ENCODE data around the gene MIPEP.

The MIPEP gene

DNA sequence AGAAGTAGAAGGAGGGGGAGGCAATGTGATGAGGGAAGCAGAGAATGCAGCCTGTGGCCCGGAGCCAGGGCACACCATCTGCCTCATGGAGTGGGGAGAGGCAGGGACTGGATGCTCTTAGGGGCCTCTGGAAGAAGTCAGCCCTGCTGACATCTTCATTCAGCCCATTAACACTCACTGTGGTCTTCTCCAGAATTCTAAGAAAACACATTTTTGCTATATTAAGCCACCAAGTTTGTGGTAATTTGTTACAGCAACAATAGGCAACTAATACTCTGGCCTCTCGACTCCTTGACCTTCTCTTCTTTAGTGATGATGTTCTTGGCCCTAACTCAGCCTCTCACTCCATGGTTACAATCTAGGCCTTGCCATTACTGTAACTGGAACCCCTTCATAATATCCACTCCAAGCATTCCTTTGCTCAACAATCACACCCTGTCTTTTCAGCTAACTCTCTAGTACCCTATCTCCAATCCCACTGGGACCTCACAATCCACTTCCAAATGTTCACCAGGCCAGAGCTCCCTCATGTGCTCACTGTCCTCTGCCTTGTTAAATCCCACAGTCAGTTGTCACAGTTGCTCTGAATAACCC is 98.5 kb downstream of the MIPEP start:
- no peak for DNase-seq (ENCODE audit: low read depth, low spot score)
- H3K4me3 ChIP-seq (ENCODE audit: low read length): no peak overlapping the region

GRCh38 chr13:23789576-23790346 is 99.4 kb downstream of the MIPEP start:
- DNase-seq (ENCODE audit: low read depth, low spot score): no peak
- H3K4me3 ChIP-seq (ENCODE audit: low read length): no peak overlapping the region

GRCh38 chr13:23788459-23788858 is 100.7 kb downstream of the MIPEP start:
- no peak overlapping the region for H3K4me3 ChIP-seq (ENCODE audit: low read length)

DNA sequence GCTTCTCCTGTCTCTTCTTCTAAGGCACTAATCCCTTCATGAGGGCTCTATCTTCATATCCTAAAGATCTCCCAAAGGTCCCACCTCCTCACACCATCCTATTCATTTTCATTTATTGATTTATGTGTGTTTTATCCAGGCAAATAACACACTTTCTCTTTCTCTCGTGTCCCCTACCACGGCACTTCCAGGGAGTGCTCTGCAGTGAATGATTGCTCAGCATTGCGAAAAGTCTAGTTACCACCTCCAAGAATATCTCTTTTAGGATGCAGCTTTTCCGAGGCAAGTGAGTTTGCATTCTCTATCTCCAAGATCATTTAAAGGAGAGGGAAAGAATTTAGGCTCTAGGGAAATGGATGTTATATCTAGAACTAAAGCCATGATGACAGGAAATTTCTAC is 101.7 kb downstream of the MIPEP start:
- H3K4me3 ChIP-seq (ENCODE audit: low read length): no peak overlapping the region
- DNase-seq (ENCODE audit: low read depth, low spot score): no peak

More at GRCh38 chr13:23788459-23788858, 100.7 kb downstream of the MIPEP start:
- no peak for DNase-seq (ENCODE audit: low read depth, low spot score)

DNA sequence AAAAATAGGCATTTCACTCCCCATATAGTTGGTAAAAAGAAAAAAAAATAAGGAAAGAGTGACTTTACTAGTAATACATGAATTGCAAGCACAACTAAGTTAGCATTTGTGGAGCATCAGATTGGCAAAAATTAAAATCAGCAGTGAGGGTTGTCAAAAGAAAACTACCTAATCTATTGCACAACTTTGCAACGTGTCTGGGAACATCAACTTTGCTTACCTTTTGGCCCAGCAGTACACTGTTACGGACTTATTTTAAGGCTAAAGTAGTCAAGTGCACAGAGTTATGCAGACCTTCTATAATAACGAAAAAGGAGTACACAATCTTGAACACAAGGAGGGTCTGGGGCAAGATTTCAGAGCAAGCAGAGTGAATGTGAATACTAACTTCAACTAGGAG is 102.6 kb downstream of the MIPEP start:
- DNase-seq (ENCODE audit: low read depth, low spot score): no peak
- H3K4me3 ChIP-seq (ENCODE audit: low read length): no peak overlapping the region

DNA sequence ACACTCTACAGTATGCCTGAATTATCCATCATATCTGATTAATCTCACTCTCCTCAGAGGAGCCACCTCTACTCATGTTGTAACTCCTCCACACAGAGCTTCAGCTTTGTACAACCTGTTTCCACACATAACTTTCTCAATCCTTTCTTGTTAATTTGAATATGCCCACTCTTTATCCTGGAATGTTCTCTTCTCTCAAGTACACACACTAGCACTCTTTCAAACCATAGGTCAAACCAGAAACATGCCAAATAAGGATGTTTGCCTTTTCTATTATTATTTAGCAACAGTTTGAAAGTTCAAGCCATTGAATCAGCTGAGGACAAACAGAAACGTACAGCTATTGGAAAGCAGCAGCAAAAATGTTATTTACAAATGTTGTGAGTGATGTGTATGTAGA is 110.3 kb downstream of the MIPEP start:
- DNase-seq (ENCODE audit: low read depth, low spot score): no peak
- H3K4me3 ChIP-seq (ENCODE audit: low read length): no peak overlapping the region

DNA sequence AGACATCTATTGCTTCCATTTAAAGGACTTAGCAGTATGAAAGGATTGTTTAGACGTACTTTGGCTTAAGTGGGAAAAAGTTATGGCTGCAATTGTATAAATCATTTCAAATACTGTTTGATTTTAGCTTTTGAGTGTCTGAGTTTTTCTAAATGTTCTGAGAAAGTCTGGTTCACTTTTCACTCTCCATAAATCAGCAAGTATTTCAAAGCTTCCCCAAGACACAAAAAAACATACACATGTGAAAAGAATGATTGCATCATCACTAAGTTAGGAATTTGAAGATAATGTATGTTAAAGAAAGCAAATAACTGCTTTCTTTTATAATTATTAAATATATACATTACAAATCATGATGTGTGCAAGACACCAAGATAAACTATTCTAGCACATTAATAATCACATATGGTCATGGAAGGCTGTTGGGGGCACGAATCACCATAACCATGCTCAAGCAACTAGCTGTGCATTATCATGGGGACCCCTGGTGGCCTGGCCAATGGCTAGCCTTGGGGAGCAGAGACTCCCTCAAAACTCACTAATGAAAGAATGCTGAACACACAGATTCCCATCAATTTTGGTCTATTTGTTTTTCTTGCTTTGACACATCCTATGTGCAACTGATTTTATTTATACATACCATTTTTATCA is 111.1 kb downstream of the MIPEP start:
- DNase-seq (ENCODE audit: low read depth, low spot score): no peak
- H3K4me3 ChIP-seq (ENCODE audit: low read length): no peak overlapping the region

GRCh38 chr13:23777575-23777870 is 111.7 kb downstream of the MIPEP start:
- no peak for DNase-seq (ENCODE audit: low read depth, low spot score)
- H3K4me3 ChIP-seq (ENCODE audit: low read length): no peak overlapping the region

- DNase-seq (ENCODE audit: low read depth, low spot score): no peak
- no peak overlapping the region for H3K4me3 ChIP-seq (ENCODE audit: low read length)
Observed at GRCh38 chr13:23776698-23777574, 112.3 kb downstream of the MIPEP start.

DNA sequence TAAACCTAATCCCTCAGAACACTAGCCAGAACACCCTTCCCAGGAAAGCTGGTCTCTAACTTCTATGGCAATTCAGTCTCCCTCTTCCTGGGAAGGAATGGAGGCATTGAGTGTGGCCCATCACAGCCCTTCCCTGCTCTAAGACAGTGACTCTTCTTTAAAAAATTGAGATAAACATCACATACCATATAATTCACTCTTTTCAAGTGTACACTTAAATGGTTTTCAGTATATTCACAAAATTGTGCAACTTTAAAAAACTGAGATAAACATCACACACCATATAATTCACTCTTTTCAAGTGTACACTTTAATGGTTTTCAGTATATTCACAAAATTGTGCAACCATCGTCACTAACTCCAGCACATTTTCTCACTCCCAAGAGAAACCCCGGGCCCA is 116.5 kb downstream of the MIPEP start:
- no peak overlapping the region for H3K4me3 ChIP-seq (ENCODE audit: low read length)
- DNase-seq (ENCODE audit: low read depth, low spot score): no peak

DNA sequence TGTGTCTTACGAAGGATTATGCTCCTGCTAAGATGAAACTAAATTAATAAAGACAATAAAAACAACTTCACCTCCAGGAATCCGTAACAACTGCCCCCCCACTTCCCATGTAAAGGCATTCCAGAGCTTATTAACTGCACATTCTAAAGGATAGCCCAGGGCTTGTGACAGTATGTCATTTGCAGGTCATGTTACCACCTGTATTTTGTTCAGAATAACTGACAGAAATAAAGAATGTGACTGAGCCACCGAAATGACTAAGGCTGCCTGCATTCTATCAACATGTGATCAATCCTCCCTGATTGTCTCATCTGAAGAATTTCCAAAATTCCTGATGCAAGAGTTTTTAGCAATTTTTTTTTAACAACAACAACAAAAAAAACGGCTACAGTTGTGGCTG is 117.2 kb downstream of the MIPEP start:
- no peak overlapping the region for H3K4me3 ChIP-seq (ENCODE audit: low read length)
- DNase-seq (ENCODE audit: low read depth, low spot score): no peak

- no peak for DNase-seq (ENCODE audit: low read depth, low spot score)
- H3K4me3 ChIP-seq (ENCODE audit: low read length): no peak overlapping the region
Observed at GRCh38 chr13:23771552-23771951, 117.6 kb downstream of the MIPEP start.

DNA sequence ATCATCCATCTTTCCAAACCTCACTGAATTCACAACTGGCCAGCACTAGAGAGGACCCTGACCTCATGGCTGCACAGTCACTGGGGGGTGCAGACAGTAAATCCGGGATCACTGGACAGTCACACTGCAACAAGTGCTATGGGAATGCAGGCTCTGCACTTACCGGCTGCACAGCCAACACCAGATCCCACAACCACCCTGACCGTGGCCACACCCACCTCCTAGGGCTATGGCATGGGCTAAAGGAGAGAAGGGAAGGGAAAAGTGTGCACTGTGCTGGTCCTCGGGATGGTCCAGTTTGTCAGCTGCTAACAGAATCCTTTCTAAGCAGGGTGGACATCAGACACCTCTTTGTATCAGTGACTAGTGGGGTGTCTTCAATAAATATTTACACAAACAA is 118.2 kb downstream of the MIPEP start:
- no peak overlapping the region for H3K4me3 ChIP-seq (ENCODE audit: low read length)
- DNase-seq (ENCODE audit: low read depth, low spot score): no peak

DNA sequence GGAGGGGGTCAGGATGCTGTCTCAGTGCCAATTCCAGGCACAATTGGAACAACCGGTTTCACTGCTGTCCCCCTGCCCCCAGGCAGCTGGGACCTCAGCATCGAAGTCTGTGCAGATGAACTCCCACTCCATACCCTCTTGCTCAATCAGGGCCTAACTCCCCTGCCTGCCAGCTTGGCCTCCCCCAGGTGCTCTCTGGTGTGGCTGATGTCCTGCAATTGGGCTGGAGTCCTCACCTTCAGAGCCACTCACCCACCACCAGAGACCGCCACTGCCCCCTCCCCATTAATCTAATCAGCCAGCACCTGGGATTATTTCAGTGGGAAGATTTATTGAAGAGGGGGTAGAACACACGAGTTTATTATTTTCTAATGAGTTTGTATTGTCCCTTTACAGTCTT is 118.8 kb downstream of the MIPEP start:
- no peak for DNase-seq (ENCODE audit: low read depth, low spot score)
- H3K4me3 ChIP-seq (ENCODE audit: low read length): no peak overlapping the region

DNA sequence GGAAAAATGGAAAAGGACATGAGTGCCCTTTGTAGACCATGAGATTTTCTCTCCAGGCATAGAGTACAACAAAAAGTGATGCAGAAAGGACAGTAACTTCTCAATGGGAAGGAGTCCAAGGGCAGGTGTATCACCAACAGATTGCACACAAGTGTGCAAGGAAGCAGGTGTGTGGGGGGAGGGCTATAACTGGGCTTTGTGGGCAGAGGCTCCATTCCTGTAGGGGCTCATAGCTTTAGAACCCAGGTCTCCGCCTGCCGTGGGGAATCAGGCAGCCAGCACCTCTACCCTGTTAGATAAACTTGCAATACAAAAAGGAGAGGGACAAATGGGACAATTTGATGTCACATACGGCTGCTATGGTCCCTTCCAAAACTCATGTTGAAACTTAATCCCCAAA is 119.8 kb downstream of the MIPEP start:
- no peak overlapping the region for H3K4me3 ChIP-seq (ENCODE audit: low read length)
- no peak for DNase-seq (ENCODE audit: low read depth, low spot score)

GRCh38 chr13:23767838-23768237 is 121.4 kb downstream of the MIPEP start:
- no peak for DNase-seq (ENCODE audit: low read depth, low spot score)
- H3K4me3 ChIP-seq (ENCODE audit: low read length): no peak overlapping the region

GRCh38 chr13:23766939-23767338 is 122.3 kb downstream of the MIPEP start:
- DNase-seq (ENCODE audit: low read depth, low spot score): no peak
- no peak overlapping the region for H3K4me3 ChIP-seq (ENCODE audit: low read length)

DNA sequence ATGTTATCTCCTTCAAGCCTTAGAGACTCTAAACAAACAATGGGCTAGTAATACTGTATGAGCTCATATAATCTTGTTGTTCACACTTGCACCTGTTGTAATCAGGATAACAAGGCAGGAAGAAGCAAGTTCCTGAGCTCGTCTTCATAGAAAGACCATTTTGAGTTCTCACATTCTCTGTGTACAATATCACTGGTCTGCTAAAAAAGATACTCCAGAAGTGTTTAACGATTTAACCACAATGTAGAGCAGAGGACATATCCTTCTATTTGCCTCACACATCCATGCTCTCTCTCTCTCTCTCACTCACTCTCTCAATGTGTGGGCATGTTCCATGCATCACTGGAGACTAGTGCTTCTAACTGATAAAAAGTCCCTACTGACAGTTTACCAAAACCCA is 122.9 kb downstream of the MIPEP start:
- no peak overlapping the region for H3K4me3 ChIP-seq (ENCODE audit: low read length)
- DNase-seq (ENCODE audit: low read depth, low spot score): no peak

DNA sequence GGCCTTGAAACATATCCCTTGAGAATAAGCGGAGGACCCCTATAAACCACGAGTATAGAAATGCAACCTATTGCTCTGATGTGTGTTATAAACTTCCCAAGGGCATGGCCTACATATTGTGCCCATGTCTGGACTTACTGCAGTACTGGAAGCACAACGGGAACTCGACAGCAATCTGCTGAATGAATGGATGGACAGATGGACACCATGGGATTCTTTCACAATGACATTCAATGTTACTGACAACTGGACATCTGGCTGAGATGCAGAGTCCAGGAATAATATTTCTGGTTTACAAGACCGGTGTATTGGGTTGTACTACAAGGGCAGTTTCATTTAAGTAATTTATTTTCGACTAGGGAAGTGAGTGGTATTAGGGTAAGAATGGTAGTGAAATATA is 123.7 kb downstream of the MIPEP start:
- no peak for DNase-seq (ENCODE audit: low read depth, low spot score)
- H3K4me3 ChIP-seq (ENCODE audit: low read length): no peak overlapping the region

DNA sequence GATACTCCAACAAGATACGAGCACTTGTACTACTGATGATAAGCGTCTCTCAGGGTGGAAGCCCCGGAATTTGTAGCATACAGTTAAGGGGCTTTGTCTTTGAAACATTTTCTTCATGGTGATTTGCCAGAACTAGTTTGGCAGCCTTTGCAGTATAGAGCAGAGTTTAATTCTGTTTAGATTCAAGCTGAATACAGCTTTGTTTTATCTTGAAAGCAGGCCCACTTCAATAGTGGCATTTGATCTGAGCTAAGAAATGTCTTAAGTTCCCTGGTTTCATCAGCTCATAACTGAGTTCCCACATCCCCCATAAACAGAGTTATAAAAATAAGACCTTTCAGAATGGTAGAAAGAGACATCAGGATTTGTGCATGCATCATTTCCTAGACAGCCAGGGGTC is 125.9 kb downstream of the MIPEP start:
- no peak for DNase-seq (ENCODE audit: low read depth, low spot score)

More for the DNA sequence above, 125.9 kb downstream of the MIPEP start:
- no peak overlapping the region for H3K4me3 ChIP-seq (ENCODE audit: low read length)
